Measurements from ENCODE around the gene FAM168A. TPM values are rescaled to one million over a fixed set of nuclear protein-coding genes. Genes with fewer than 3 reads are reported as not detected.

FAM168A gene
- total and polyA plus RNA-seq, 2 experiments from 2014 or later, result 6.3 to 24.5 TPM

DNA sequence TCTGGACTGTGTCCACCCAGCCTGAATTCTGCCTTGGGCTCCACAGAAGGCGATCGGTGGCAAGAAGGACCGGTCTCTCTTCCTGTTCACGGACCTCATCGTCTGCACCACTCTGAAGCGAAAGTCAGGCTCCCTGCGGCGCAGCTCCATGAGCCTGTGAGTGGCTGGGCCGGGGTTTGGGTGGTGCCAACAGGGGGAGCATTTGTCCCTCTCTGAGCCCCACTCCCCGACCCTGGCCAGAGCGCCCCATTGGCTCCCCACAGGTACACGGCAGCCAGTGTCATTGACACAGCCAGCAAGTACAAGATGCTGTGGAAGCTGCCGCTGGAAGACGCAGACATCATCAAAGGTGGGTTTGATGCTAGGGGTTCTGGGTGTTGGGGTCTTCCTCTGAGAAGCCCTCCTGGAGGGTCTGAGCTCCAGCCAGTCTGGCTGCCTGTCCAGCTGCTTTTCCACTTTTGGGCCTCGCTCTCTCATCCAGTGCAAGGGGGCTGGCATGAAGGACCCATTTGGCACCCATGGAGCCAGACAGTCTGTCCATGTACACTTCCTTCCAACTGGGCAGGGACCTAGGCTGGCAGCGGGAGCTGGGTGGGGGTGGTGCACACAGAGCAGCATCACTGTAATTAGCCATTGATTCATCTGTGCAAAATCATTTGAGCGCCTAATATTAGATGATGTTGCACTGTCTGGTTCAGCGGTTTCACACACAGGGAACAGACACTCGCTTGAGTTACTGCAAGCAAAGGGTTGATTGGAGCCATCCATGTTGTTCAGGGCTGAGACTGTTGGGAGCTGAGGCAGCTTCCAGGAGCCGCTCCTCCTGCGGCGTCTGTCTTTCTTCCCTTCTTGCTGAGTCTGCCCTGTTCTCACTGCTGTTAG lies 240.7 kb downstream of the FAM168A start:
- no peaks in the 10 kb centered on the region for H3K27me3 ChIP-seq
- no peak overlapping the region for H3K4me3 ChIP-seq
- H3K9me2 ChIP-seq (replicated peaks; ENCODE audit: insufficient read depth), result no peaks in the 10 kb centered on the region
- no peaks in the 10 kb centered on the region for H4K20me1 ChIP-seq (ENCODE audit: insufficient read depth, poor library complexity, severe bottlenecking)
- no peaks in the 10 kb centered on the region for H3K4me1 ChIP-seq (ENCODE audit: insufficient read depth)
- no peaks in the 10 kb centered on the region for H3K79me2 ChIP-seq
- no peak overlapping the region for H3K27ac ChIP-seq
- WGBS (ENCODE audit: low lambda C conversion rate, missing lambda C conversion rate), result 91% methylated on average over 22 of the region's 22 CpGs
- DNase-seq (ENCODE audit: low spot score), result no peak
- no peaks in the 10 kb centered on the region for H3K9me3 ChIP-seq (ENCODE audit: low read depth)
- H2AFZ ChIP-seq, result no peak overlapping the region
- H3K36me3 ChIP-seq (replicated peaks; ENCODE audit: insufficient read depth, low read depth), result no peaks in the 10 kb centered on the region
- no peak overlapping the region for H3K4me2 ChIP-seq
- no peak for TF ChIP-seq EZH2 (IDR thresholded peaks at IDR 0.05; ENCODE audit: borderline replicate concordance)
- no peak for TF ChIP-seq EZH2phosphoT487 (IDR thresholded peaks at IDR 0.05; ENCODE audit: low read depth, severe bottlenecking, unreplicated experiment)
- TF ChIP-seq, protein P1, sequence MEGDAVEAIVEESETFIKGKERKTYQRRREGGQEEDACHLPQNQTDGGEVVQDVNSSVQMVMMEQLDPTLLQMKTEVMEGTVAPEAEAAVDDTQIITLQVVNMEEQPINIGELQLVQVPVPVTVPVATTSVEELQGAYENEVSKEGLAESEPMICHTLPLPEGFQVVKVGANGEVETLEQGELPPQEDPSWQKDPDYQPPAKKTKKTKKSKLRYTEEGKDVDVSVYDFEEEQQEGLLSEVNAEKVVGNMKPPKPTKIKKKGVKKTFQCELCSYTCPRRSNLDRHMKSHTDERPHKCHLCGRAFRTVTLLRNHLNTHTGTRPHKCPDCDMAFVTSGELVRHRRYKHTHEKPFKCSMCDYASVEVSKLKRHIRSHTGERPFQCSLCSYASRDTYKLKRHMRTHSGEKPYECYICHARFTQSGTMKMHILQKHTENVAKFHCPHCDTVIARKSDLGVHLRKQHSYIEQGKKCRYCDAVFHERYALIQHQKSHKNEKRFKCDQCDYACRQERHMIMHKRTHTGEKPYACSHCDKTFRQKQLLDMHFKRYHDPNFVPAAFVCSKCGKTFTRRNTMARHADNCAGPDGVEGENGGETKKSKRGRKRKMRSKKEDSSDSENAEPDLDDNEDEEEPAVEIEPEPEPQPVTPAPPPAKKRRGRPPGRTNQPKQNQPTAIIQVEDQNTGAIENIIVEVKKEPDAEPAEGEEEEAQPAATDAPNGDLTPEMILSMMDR (IDR thresholded peaks at IDR 0.05; ENCODE audit: poor library complexity), result no peak

DNA sequence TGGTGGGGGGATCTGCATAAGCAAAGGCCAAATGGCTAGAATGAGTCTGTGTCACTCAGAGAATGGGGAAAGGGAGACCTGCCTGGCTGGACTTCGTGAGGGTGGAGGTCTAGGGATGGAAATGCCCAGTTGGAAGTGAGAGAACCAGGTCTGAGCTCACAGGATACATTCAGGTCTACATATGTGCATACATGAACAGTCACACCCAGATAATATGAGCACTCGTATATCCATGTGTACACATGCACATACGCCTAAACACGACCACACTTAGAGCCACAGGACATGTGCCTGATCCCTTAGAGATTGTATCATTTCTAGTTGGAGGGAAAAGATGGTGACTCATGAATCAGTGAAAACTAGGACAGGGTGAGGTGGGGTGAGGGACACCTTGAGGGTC lies 242.8 kb downstream of the FAM168A start:
- H3K36me3 ChIP-seq (replicated peaks; ENCODE audit: insufficient read depth, low read depth), result no peaks in the 10 kb centered on the region
- H4K20me1 ChIP-seq (ENCODE audit: insufficient read depth, poor library complexity, severe bottlenecking), result peaks cover 7% of the 10 kb centered on the region
- H3K4me2 ChIP-seq, result no peak overlapping the region
- no peak overlapping the region for H2AFZ ChIP-seq
- DNase-seq (ENCODE audit: low spot score), result no peak
- TF ChIP-seq EZH2phosphoT487 (IDR thresholded peaks at IDR 0.05; ENCODE audit: low read depth, severe bottlenecking, unreplicated experiment), result no peak
- TF ChIP-seq EZH2 (IDR thresholded peaks at IDR 0.05; ENCODE audit: borderline replicate concordance), result no peak
- TF ChIP-seq, protein P1 (IDR thresholded peaks at IDR 0.05; ENCODE audit: poor library complexity), result no peak
- no peaks in the 10 kb centered on the region for H3K9me2 ChIP-seq (replicated peaks; ENCODE audit: insufficient read depth)
- H3K27me3 ChIP-seq, result no peaks in the 10 kb centered on the region
- H3K4me1 ChIP-seq (ENCODE audit: insufficient read depth), result no peaks in the 10 kb centered on the region
- WGBS (ENCODE audit: low lambda C conversion rate, missing lambda C conversion rate), result 96% methylated on average over 4 of the region's 4 CpGs
- H3K79me2 ChIP-seq, result peaks cover 7% of the 10 kb centered on the region
- no peak overlapping the region for H3K4me3 ChIP-seq
- H3K9me3 ChIP-seq (ENCODE audit: low read depth), result no peaks in the 10 kb centered on the region
- no peak overlapping the region for H3K27ac ChIP-seq

DNA sequence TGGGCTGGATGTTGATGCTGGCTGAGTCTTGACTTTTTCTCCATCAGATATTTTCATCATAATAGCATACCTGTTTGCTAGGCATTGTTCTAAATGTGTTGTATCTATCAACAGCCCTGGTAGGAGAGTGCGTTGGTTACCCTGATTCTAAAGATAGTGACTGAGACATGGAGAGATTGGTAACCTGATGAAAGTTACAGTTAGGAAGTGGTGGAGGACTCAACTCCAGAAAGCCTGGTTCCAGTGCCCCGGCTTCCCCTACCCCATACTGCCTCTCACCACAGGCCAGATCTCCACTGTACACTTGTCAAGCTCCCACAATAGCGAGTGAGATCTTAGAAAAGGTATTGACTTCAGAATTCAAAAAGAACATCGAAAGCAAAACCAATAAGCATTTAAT lies 244.5 kb downstream of the FAM168A start:
- Histone ChIP-seq H2AFZ (no peak overlapping the region), H3K9me3 (ENCODE audit: low read depth) (no peaks in the 10 kb centered on the region), H3K4me2 (no peak overlapping the region), H3K4me1 (ENCODE audit: insufficient read depth) (no peaks in the 10 kb centered on the region), H3K9me2 (replicated peaks; ENCODE audit: insufficient read depth) (no peaks in the 10 kb centered on the region), H4K20me1 (ENCODE audit: insufficient read depth, poor library complexity, severe bottlenecking) (peaks cover 7% of the 10 kb centered on the region), H3K79me2 (peaks cover 7% of the 10 kb centered on the region), H3K36me3 (replicated peaks; ENCODE audit: insufficient read depth, low read depth) (no peaks in the 10 kb centered on the region), H3K4me3 (no peak overlapping the region), H3K27me3 (no peaks in the 10 kb centered on the region), H3K27ac (no peak overlapping the region)
- TF ChIP-seq EZH2phosphoT487 (IDR thresholded peaks at IDR 0.05; ENCODE audit: low read depth, severe bottlenecking, unreplicated experiment) (no peak), EZH2 (IDR thresholded peaks at IDR 0.05; ENCODE audit: borderline replicate concordance) (no peak)
- TF ChIP-seq, protein P1 (IDR thresholded peaks at IDR 0.05; ENCODE audit: poor library complexity), result no peak
- WGBS (ENCODE audit: low lambda C conversion rate, missing lambda C conversion rate), result 96% methylated on average over 4 of the region's 4 CpGs
- DNase-seq (ENCODE audit: low spot score), result no peak
